Neural crest cell (in vitro differentiated cells): ENCODE data around the gene C1orf116. TPM values are rescaled to one million over a fixed set of nuclear protein-coding genes. Genes with fewer than 3 reads are reported as not detected.

ENCODE experiments used
- DNase-seq: peaks from one replicate; pipeline ENCODE4 v3.0.0; 2021; ENCODE audit warnings: low read depth, mixed read lengths, low spot score
- H3K27ac Mint-ChIP-seq: one replicate; pipeline ENCODE4 v1.8.0; 2021; ENCODE audit warnings: mild to moderate bottlenecking, mixed read lengths; ENCODE audit not compliant: unreplicated experiment
- H3K27me3 Mint-ChIP-seq: 2 replicates; pipeline ENCODE4 v1.8.0; 2021; ENCODE audit warnings: low read depth, mild to moderate bottlenecking, mixed read lengths
- H3K36me3 Mint-ChIP-seq: 2 replicates; pipeline ENCODE4 v1.8.0; 2021; ENCODE audit warnings: low read depth, mild to moderate bottlenecking, mixed read lengths
- H3K4me1 Mint-ChIP-seq: 2 replicates; pipeline ENCODE4 v1.8.0; 2021; ENCODE audit warnings: mixed read lengths
- H3K4me3 Mint-ChIP-seq: one replicate; pipeline ENCODE4 v1.8.0; 2021; ENCODE audit warnings: mild to moderate bottlenecking, mixed read lengths
- H3K9me3 Mint-ChIP-seq: 2 replicates; pipeline ENCODE4 v1.8.0; 2021; ENCODE audit warnings: mixed read lengths
- total RNA-seq: library from RNA; stranded (reverse); gene quantifications from 2 replicates; pipeline ENCODE4 v1.2.1, GENCODE V29; 2021
- TF ChIP-seq, protein P1 (sequence below): fragments of 200-600 bp; sonication (generic); conservative IDR thresholded peaks from 2 replicates; pipeline ENCODE4 v1.5.0; 2021; ENCODE audit warnings: antibody characterized with exemption, mild to moderate bottlenecking

C1orf116 gene
- total RNA-seq, 1 donor from 2014 or later, result 0.37 TPM

DNA sequence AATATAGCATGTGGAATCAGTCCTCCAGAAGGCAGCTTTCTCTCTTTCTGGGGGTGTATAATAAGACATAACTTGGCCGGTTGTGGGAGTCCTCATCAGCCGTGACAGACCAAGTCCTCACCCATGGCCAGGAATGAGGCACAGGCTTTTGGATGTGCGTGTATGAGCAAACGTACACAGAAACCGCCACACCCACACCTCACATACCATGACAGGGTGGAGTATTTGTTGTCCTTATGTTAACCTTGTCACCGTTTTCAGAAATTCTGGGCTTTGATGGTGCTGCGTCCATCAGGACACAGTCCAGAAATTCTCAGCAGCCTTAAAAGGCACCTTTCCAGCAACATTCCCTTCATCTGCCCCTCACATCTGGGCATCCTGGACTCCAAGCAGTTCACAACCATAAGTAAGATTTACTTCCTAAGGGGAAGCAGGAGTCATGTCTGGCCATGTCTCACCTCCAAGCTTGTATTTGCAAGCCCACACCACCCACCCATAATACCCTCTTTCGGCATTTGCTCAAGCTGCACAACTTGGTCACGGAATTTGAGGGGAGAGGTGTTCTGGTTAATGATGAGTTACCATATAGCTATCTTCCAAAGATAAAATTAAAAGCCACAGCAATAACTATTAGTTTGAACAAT lies 12.4 kb downstream of the C1orf116 start:
- Mint-ChIP-seq H3K4me3 (no peak overlapping the region), H3K36me3 (no peaks in the 10 kb centered on the region), H3K4me1 (peaks cover 30% of the 10 kb centered on the region), H3K9me3 (no peaks in the 10 kb centered on the region), H3K27me3 (no peaks in the 10 kb centered on the region), H3K27ac (no peak overlapping the region)
- DNase-seq, result no peak
- TF ChIP-seq, protein P1, sequence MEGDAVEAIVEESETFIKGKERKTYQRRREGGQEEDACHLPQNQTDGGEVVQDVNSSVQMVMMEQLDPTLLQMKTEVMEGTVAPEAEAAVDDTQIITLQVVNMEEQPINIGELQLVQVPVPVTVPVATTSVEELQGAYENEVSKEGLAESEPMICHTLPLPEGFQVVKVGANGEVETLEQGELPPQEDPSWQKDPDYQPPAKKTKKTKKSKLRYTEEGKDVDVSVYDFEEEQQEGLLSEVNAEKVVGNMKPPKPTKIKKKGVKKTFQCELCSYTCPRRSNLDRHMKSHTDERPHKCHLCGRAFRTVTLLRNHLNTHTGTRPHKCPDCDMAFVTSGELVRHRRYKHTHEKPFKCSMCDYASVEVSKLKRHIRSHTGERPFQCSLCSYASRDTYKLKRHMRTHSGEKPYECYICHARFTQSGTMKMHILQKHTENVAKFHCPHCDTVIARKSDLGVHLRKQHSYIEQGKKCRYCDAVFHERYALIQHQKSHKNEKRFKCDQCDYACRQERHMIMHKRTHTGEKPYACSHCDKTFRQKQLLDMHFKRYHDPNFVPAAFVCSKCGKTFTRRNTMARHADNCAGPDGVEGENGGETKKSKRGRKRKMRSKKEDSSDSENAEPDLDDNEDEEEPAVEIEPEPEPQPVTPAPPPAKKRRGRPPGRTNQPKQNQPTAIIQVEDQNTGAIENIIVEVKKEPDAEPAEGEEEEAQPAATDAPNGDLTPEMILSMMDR, result no peak

DNA sequence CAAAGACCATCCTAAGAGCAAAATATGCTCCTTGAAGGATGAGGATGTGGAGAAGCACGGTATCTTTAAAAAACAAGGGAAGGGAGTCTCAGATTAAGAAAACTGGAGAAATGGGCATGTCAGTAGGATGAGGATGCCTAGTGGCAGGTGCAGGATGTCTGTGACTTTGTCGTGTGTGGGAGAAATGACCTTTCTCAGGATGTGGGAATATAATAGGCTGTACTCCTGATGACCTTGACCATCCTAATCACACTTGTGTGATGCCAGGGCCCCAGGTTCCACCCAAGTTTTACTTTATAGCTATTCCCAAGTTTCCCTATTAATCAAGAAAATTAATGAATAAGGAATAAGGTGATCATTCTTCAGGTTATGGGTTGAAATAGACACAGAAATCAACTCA lies 12.9 kb downstream of the C1orf116 start:
- TF ChIP-seq, protein P1, result no peak
- no peaks in the 10 kb centered on the region for H3K27me3 Mint-ChIP-seq
- no peak overlapping the region for H3K4me3 Mint-ChIP-seq
- no peak overlapping the region for H3K27ac Mint-ChIP-seq
- H3K4me1 Mint-ChIP-seq, result peaks cover 27% of the 10 kb centered on the region
- H3K36me3 Mint-ChIP-seq, result no peaks in the 10 kb centered on the region
- H3K9me3 Mint-ChIP-seq, result no peaks in the 10 kb centered on the region
- no peak for DNase-seq

DNA sequence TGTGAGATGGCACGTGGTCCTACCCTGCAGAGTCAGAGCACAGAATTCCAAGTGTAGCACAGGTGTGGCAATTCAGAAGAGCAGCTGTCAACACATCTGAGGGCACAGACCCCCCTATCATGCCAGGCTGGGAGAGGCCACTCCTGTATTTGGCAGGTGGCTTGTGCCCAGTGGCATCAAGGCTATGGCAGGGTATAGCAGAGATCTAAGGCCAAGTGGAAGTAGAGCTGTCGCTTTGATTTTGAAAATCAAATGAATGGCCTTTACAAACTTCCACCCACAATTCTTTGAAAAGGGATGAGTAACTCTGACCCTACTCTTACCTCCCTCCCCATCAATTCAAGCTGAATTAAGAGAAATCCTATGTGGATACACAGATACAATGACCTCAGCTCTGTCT lies 13.4 kb downstream of the C1orf116 start:
- Mint-ChIP-seq H3K4me3 (no peak overlapping the region), H3K9me3 (no peaks in the 10 kb centered on the region), H3K27ac (no peak overlapping the region), H3K4me1 (peaks cover 22% of the 10 kb centered on the region), H3K36me3 (no peaks in the 10 kb centered on the region), H3K27me3 (no peaks in the 10 kb centered on the region)
- TF ChIP-seq, protein P1, result no peak
- no peak for DNase-seq

DNA sequence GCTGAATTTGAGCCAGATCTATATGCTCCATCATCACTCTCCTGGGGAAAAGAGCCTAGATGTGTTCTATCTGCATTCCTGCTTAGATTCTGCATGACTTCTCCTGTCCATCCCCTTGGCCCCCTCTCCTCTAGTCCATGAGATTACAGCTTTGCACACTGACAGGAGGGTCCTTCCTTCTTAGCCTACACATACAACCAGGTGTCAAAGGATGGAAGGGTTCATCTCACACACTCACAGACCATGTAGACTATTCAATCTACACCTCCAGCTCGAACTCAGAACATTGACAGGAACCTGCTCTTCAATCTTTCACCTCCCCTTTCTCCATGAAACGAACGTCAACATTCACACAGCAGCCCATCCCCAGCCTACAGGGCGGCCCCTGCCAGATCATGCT lies 13.8 kb downstream of the C1orf116 start:
- no peaks in the 10 kb centered on the region for H3K9me3 Mint-ChIP-seq
- H3K36me3 Mint-ChIP-seq, result no peaks in the 10 kb centered on the region
- peaks cover 19% of the 10 kb centered on the region for H3K4me1 Mint-ChIP-seq
- no peak for DNase-seq
- TF ChIP-seq, protein P1, result no peak
- H3K27me3 Mint-ChIP-seq, result no peaks in the 10 kb centered on the region
- H3K27ac Mint-ChIP-seq, result no peak overlapping the region
- no peak overlapping the region for H3K4me3 Mint-ChIP-seq

DNA sequence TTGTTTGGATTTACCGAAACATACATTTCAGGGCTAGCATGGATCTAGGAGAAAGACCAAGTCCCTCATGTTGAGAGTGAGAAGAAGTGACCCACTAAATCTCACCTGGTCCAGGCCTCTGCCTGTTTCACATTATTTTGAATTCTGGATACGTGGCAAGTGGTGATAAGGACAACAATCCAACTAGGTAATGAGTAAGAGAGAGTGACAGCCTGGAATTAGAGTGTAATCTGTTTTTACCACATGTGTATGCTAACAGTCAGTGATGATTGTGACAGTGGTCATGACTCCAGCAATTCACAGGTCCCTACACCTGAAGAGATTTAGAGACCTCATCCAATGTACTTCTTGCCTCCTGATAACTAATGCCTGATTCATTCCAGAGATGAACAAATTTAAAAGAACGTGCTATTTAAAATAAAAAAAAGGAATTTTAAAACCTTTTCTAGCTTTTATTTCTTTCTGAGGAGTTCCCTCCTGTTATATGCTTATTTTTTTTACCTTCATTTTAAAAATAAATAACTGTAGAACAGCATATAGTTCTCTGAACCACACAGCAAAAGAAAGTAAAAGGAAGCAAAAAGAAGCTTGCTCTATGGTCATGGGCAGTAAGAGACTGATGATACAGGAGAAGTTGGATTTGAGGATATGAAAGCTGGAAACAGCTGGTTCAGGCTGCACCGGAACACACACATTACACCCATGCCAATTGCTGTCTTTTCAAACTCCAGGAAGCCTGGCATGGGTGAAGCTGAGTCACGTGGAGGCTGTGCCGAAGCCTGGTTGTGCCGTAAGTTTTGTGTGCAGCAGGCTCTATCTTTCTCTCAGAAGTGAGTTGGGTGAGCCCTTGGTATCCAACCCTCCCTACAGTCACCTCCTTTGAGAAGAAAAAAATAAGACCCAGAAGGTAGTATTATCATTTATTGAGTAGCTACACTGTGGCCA lies 14.7 kb downstream of the C1orf116 start:
- H3K9me3 Mint-ChIP-seq, result no peaks in the 10 kb centered on the region
- H3K4me1 Mint-ChIP-seq, result peaks cover 13% of the 10 kb centered on the region
- DNase-seq, result no peak
- H3K36me3 Mint-ChIP-seq, result no peaks in the 10 kb centered on the region
- TF ChIP-seq, protein P1, result no peak
- peaks cover 2% of the 10 kb centered on the region for H3K27me3 Mint-ChIP-seq
- no peak overlapping the region for H3K27ac Mint-ChIP-seq
- H3K4me3 Mint-ChIP-seq, result no peak overlapping the region
